GM20000 (cell line): ENCODE results near the gene PHOSPHO1.

Experiments used
- DNase-seq: peaks from one replicate; pipeline ENCODE4 v3.0.0; 2012; ENCODE audit warnings: low spot score
- TF ChIP-seq, protein P1 (sequence below): IDR thresholded peaks from 2 replicates; pipeline ENCODE4 v1.5.1; 2012; ENCODE audit warnings: mild to moderate bottlenecking, control low read depth; ENCODE audit errors: extremely low read depth, missing control alignments

PHOSPHO1 gene

DNA sequence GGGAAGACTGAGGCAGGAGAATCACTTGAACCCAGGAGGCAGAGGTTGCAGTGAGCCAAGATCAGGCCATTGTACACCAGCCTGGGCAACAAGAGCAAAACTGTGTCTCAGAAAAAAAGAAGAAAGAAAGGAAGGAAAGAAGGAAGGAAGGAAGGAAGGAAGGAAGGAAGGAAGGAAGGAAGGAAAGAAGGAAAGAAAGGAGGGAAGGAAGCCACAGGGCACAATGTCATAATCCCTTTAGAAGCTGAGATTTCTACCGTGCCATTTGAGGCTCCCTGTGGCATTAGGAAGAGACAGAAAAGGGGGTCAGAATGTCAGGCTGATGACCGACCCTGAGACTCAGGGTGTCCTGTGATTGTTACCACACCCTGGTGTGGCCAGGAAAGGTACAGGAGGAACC is 26.8 kb downstream of the PHOSPHO1 start:
- TF ChIP-seq, protein P1, sequence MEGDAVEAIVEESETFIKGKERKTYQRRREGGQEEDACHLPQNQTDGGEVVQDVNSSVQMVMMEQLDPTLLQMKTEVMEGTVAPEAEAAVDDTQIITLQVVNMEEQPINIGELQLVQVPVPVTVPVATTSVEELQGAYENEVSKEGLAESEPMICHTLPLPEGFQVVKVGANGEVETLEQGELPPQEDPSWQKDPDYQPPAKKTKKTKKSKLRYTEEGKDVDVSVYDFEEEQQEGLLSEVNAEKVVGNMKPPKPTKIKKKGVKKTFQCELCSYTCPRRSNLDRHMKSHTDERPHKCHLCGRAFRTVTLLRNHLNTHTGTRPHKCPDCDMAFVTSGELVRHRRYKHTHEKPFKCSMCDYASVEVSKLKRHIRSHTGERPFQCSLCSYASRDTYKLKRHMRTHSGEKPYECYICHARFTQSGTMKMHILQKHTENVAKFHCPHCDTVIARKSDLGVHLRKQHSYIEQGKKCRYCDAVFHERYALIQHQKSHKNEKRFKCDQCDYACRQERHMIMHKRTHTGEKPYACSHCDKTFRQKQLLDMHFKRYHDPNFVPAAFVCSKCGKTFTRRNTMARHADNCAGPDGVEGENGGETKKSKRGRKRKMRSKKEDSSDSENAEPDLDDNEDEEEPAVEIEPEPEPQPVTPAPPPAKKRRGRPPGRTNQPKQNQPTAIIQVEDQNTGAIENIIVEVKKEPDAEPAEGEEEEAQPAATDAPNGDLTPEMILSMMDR = no peak
- DNase-seq = no peak

GRCh38 chr17:49201481-49201927 is 29.1 kb downstream of the PHOSPHO1 start:
- DNase-seq = no peak
- TF ChIP-seq, protein P1 = no peak

GRCh38 chr17:49200423-49201083 is 30.0 kb downstream of the PHOSPHO1 start:
- TF ChIP-seq, protein P1 = no peak
- no peak for DNase-seq

- no peak for DNase-seq
- TF ChIP-seq, protein P1 = no peak
Observed at GRCh38 chr17:49198211-49198610, 32.4 kb downstream of the PHOSPHO1 start.

DNA sequence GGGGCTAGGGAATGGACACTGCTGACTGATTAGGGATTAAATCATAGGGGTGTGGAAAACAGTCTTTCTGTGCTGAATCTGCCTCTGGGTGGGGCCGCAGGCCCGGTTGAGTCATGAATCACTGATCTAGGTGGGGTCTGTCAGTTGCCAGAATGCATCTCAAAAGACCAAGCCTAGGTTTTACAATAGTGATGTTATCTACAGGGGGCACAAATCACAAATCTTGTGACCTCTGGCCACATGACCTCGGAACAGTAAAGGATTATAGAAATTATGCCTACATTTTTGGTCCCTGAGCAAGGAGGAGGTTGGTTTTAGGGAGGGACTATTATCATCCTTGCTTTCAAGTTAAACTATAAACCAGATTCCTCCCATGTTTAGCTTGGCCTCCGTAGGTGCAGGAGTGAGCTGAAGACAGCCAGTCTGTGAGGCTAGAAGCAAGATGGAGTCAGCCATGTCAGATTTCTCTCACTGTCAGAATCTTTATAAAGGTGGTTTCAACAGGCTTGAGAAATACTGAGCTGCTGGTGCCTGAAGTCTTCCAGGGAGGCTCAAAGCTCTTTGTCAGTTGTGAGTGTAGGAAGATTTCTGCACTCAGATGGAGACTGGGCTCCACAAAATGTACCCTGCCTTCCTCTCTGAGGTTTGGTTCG is 33.1 kb downstream of the PHOSPHO1 start:
- TF ChIP-seq, protein P1 = no peak
- DNase-seq = no peak

DNA sequence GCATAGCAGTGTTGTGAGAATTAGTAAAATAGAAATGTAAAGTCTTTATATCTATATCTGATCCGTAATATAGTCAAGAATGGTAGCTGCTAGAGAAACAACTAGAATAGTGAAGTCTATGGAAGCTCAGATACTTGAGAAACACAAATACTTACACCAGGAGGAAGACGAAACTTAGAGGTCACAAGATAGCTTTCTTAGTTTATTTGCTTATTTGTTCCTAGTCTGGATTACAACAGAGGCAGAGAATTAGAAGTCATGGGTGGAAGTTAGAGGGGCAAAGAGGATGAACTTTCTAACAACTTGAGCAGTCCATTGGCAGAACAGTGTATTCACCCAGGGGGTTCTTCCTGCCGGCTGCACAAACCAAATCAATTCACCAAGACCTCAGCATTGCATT is 34.1 kb downstream of the PHOSPHO1 start:
- TF ChIP-seq, protein P1 = no peak
- DNase-seq = no peak

GRCh38 chr17:49195751-49196150 is 34.8 kb downstream of the PHOSPHO1 start:
- TF ChIP-seq, protein P1 = no peak
- no peak for DNase-seq
